ENCODE data around the gene PHB1.
"Not testable (repeated sequence)": the region's sequence is repeated elsewhere in the genome, so short reads cannot be mapped to it uniquely, and the experiment has no call there.

Gene PHB1

DNA sequence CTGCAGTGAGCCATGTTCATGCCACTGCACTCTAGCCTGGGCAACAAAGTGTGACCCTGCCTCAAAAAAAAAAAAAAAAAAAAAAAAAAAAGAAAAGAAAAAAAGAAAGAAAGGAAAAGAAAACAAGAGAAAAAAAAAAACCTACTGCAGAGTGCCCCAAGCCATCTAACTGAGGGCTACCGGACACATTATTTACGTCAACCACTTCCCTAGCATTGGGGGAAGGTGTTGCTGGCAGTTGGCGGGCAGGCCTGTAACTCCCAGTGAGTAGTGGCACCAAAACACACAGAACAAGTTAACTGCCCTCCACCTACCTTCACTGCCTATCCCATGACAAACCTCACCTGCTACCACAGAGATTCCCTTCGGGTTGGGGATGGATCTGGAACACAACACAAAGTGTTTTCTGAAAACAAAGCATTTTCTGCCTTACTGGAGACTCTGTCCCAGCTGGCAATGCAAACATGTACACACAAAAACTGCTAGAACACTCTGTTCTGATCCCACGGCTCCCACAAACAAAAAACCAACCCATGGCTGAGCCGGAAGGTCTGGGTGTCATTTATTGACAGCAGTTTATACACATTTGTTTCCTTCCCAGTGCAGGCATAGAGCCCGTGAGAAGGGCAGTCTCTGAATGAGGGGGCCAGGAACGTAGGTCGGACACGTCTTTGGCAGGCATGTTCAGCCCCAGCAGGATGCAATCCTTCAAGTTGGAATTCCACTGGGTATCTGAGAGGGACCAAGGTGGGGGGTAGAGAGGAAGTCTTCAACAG, 11.0 kb downstream of the PHB1 start:
- no peak for DNase-seq

DNA sequence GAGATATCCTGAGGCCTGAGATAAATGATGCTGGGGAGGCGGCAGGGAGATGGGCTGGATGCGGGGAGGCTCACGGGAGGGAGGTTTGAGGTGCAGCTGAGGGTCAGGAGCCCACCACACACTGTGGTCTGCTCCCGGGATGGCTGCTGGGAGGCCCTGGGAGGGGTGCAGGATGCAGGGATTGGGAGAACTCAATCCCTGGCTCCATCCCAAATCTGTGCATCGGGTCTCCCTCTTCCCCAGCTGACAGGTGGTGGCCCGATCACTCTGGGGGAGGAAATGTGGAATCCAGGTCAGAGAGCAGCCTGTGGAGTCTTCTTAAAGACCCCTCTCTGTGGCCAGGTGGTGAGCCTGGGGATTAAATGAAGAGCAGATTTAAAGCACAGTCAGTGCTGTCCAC, 12.0 kb downstream of the PHB1 start:
- DNase-seq, result no peak

DNA sequence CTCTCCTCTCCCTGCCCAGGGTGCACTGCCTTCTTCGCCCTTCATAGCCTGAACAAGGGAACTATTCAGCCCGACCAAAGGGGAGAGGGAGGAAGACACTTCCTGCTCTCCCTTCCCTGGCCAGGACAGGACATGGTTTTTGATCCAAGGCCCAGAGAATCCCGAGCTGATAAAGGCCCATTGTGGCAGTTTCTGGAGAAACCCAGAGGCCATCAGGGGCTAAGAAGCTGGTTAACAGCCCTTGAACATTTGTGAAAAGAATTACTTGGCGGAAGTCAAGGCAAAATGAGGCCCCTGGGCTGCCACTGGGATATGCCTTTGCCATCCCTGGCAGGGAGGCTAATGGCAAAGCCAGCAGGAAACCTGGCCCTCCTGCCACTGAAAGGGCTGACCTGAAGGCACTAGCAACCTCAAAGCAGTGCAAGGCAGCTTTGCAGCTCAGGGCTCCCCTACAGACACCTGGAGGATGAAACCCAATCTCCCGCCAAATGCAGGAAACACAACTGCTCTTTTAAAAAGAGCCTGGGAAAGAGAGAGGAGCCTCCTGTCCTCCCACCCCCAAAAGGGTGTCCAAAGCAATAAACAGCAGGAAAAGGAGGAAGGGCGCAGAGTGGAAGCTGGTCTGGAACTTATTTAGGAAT, 12.6 kb downstream of the PHB1 start:
- peak; percentile 27 for DNase-seq

DNA sequence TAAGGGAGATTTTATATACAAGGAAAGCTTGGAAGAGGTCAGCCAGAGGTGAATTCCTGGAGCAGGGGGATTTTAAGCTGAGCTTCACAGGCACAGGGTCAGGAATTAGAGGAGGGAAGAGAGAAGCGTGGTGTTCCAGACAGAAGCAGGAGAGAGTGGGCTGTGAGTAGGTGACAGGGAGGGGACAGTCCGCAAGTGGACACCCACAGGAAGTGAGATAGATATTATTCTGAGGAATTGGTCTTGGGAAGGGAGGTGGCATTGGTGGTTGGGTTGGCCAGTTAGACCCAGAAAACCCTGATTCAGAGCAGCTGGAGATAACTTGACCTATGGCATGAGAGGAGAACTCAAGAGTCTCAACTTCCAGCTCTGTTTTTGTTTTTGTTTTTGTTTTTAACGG, 14.7 kb downstream of the PHB1 start:
- DNase-seq, result no peak

DNA sequence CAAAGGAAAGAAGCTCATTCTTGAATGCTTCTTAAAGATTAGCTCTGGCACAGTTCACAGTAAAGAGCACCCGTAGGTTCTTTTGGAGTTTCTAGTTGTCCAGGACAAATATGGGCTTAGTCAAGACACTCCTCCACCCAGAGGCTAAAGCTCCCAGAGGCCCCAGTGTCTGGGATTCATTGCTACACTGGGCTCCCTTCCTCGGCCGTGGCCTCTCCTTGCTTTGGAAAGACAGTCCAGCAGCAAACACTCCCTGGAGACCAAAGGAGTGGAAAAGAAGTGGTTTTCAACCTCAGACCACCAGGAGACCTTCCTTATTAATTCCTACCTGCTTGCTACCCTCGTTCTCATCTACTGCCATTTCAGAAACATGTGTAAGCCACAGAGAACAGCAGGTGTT, 17.1 kb downstream of the PHB1 start:
- DNase-seq, result no peak

DNA sequence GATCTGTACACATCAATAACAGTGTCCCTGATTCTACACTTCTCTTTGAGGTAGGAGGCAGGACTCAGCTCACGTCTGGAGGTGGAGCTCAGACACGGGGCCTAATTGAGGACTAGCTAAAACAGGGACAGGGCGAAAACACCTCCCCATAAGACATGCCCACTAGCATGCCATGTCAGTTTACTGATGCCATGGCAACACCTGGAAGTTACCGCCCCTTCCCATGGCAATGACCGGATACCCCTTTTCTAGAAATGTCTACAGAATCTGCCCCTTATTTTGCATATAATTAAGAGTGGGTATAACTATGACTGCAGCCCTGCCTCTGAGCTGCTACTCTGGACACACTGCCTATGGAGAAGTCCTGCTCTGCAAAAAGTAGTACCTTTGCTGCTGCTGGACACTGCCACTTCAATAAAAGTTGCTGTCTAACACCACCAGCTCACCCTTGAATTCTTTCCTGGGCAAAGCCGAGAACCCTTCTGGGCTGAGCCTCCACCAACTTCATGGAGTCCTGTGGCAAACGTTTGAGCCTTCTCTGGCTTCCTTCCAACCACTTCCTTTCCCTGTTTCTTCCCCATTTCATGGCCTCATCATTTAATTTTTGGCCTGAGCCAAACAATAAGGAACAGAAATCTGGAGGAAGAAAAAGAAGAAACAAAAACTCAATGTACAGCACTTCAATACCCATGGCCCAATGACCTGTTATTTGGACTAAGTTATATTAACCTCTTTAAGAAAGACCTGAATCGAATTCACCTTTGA, 21.0 kb downstream of the PHB1 start:
- no peak for DNase-seq

DNA sequence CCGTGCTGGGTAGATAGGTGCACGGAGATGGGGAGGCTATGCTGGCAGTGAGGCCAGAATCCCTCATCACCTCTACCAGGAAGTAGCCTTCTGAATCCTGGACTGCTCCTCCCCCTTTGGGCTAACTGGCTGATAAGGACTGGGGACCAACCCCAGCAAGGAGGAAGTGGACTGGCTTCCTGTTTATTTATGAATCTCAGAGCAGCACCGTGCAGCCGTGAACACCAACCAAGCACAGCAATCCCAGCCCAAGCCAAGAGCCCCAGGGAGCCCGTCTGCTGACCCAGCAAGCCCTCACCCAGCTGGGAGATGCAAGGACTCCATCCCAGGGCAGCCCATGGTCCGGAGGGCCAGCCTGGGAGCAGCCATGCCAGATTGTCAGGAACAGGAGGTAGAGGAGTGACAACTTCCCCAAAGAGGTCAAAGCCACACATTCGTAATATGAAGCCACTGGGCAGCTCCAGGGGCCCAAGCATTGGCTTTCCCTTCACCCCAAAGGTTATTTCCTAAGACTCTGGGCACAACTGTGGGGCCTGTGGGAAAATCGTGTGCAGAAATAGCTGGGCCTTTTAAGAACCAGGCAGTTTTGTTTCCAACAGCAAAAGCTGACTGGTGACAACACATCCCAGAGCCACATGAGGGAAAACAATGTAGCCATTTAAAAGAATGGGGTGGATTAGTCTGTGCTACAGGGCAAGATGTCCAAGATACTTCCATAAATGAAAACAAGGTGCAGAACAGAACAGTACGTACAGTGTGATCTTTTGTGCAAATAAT, 23.9 kb downstream of the PHB1 start:
- DNase-seq, result no peak

DNA sequence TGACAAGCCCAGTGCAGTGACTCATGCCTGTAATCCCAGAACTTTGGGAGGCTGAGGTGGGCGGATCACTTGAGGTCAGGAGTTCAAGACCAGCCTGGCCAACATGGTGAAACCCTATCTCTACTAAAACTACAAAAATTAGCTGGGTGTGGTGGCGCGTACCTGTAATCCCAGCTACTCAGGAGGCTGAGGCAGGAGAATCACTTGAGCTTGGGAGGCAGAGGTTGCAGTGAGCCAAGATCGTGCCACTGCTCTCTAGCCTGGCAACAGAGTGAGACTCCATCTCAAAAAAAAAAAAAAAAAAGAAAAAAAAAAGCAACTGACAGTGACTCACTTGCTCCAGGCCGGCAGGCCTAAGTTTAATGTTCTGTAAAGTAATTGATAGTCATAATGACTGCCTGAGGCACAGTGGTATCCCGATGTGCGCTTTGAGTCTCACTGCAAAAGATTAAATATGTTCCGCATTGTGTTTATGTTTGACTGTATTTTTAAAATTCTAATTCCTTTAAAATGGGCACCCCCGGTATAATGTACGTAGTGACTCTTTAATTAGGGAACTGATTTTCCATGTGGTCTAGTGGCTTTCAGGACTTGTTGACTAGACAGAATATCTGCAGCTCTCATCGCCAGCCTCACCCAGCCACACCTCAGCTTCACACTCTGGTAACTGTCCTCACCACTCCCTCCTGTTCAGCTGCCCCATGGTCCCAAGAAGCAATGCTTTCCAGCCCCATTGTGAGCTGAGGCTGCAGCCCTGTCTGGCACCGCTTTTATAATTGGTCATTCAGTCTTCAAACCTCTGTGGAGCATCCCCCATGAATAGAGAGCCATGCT, 25.0 kb downstream of the PHB1 start:
- not testable (repeated sequence) for DNase-seq

DNA sequence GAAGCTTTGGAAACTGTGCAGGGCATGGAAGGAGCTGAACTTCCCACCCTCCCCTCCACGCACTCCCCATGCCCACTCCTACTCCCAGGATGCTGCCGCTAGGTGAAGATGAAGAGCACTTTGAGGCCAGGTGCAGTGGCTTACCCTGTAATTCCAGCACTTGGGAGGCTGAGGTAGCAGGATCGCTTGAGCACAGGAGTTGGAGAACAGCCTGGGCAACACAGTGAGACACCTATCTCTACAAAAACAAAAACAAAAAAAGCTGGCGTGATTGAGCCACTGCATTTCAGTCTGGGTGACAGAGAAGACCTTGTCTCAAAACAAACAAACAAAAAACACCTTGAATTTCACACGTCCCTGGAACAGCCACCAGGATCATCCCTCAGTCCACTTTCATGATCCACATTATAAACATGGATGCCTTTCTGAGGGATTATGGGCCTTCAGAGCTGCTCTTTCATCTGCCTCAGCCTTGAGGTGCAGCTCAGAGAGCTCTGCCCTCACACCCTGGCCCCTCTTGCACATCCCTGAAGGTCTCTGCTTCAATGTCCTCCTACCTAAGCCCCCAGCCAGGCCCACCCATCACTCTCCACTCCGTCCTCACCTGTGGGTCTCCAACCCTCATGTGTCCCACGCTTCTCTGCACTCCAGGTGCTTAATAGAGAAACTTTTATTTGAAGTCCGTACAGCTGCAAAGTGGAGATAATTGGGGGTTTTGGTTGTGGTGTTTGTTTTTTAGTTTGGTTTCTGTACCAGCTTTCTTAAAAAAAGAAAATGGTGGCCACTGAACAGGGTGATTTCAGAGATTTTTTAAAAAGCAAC, 25.8 kb downstream of the PHB1 start:
- DNase-seq, result no peak

DNA sequence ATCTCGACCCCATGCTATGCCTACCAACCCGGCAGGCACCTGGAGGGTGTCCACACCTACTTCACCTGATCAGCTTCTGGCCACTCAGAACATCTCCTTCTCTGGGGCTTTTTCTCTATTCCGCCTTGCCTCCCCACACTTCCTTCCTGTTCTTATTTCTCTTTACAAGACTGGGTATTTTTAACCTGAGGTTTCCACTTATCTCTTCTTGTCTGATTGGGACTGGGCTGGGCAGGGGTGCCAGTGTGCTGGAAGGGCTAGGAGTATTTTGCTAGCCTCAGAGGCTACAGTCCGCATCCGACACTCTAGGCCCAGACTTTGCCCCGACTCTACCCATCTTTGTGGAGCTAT, 26.4 kb downstream of the PHB1 start:
- DNase-seq, result no peak

DNA sequence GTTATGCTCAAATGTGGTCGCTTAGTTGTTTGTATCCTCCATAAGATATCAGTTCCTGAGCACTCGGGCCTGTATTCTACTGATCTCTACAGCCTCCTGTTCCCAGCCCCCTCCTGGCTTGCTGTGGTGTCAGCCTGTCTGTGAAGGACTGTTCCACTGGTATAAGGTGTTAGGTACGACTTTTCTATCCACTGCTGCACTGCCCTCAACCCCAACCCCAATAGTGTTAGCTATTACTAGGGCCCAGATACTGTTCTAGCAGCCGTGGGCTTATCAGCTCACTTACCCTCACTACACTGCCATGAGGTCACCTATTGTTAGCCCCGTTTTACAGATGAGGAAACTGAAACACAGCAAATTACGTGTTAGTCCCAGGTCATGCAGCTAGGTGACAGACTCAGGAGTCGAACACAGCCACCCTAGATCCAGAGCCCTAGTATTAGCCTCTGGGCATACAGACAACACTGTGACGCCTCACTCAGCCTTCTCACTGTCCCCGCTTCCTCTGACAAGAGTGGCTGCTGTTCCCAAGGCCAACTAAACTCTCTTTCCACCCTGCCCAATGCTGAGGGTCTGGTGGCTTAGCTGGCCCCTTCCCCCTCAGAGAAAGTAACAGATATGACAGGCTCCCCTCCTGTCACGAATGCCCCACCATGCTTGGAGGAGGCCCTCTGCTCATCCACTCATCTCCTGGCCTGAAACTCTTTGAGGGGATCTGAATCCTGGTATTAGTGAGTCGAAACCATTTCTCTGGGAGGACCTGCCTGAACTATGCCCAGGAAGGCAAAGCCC, 27.0 kb downstream of the PHB1 start:
- DNase-seq, result no peak

DNA sequence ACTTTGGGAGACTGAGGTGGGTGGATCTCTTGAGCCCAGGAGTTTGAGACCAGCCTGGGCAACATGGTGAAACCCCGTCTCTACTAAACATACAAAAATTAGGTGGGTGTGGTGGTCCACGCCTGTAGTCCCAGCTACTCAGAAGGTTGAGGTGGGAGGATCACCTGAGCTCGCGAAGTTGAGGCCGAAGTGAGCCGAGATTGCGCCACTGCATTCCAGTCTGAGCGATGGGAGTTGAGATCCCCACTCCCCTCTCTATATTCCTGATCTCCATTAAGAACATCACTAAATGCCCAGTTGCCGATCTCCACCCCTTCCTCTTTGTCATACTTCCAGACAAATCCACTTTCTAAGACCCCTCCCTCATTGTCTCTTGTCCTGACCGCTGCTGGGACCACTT, 28.3 kb downstream of the PHB1 start:
- DNase-seq, result no peak

DNA sequence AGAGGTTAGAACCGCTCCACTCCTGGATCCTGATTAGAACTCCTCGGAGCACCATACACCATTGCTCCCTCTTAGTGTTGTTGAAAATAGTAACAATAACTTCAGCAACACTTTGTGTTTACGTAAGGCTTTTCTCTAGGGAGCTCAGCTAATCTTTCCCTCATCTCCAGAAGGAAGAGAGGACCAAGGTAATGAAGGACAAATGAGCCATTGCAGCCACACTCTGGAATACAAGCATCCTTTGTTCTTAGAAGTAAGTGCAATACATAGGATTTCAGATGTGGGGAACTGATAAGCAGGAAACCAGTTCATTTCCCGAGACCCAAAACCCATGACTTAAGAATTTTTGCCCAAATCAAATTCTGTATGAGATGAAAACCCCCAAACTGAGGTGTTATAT, 29.7 kb downstream of the PHB1 start:
- no peak for DNase-seq

DNA sequence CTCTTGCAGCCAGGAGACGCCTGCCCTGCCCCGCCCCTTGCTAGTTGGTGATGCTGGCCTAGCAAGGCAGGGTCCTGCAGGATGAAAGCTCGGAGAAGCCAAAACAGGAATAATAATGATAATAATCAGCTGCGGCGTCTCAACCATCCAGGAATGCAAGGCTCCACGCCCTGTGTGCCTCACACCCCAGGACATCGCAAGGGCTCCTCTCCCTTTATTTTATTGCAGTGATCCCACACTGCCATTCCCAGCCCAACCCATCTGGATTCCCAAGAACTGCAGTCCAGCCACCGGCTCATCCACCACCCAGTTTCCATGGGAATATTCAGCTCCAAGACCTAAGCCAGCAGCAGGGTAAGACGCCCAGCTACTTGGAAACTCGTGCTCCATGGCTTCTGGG, 31.6 kb downstream of the PHB1 start:
- DNase-seq, result no peak

DNA sequence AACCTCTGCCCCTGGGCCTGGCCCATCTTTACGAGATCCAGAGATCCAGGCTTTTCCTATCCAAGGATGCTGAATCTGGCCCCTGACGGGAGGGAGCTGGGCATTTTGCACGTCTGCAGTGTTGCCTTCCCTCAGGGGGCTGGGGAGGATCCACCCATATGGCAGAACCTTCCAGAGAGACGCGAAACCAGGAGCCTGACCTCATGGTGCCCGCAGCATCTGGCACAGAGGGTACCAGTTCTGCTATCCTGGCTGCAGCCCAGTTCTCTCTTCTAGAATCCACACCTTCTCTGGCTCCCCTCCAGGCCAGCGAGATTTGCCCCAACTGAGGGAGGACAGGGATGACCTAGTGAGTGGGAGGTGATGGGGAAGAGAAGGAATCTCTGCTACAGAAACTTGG, 32.1 kb downstream of the PHB1 start:
- DNase-seq, result no peak

DNA sequence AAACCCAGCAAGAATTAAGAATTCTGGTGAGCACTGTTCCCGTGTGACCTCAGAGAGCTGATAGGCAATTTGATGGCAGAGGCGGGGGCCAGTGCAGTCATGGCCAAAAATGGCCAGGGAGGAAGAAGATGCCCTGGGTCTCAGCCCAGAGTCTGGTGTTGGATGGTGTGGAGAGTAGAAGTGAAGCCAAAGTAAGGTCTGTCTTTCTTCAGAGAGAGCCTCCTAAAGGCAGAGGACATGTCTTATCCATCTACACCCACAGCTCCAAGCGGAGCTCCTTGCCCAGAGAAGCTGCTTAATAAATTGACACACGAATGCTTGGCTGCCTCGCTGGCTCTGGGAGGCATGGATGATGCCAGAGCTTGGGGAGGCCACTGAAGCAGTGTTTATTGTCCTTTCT, 32.9 kb downstream of the PHB1 start:
- no peak for DNase-seq

DNA sequence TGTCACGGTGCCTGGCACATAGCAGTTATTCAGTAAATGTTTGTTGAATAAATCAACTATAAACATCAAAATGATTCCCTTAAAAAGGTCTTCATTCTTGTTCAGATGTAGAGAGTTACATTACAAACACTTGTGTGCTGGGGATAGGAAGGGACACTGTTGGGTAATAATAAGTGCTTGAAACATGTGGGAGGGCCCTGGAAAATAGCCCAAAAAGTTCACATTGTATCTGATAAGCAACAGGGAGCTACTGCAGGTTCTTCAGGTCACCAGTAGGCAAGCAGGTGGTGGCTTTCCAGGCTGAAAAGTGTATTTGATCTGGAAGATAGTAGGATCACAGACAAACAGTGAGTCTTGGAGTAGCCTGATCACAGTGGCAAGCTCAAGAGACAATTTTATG, 33.6 kb downstream of the PHB1 start:
- DNase-seq, result no peak

DNA sequence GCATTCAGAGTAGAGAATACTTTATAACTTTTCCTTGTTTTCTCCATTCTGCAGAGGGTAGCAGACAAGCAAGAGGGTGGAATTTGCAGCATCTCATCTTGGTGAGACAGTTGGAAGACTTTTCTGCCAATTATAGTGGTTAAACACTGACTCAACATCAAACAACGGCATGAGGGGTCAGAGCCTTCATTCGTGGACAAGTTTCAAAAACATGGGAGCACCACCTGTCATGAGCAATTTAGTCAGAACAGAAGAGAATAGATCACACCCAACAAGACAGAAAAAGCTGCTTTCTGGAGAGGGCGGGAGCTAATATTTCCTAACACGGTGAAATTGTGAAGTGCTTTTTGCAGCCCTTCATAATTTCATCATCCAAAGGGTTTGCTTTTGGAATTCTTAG, 34.8 kb downstream of the PHB1 start:
- DNase-seq, result no peak

DNA sequence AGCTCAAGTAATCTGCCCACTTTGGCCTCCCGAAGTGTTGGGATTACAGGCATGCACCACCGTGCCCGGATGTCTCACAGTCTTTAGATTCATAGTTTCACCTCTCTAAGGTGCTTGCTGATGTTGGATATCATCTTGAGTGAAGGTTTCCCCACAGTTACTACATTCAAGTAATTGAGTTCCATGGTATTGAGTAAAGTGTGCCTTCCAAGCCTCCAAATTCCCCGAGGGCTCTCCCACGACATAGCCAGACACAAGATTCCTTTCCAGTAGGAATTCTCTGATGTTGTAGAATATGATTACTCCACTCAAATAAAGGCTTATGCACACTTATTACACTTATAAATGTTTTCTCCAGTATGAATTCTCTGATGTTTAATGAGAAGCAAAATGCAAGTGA, 36.4 kb downstream of the PHB1 start:
- DNase-seq, result no peak

DNA sequence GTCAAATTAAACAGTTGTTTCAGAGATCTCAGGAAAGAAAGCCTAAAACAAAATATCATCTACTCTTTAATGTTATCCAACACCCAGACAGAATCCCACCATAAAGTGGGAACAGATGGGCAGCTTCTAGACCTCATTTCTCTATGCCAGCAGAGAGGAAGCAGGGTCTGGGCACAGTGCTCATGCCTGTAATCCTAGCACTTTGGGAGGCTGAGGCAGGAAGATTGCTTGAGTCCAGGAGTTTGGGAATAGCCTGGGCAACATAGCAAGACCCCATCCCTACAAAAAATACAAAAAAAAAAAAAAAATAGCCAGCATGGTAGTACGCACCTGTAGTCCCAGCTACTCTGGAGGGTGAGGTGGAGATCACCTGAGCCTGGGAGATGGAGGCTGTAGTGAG, 39.1 kb downstream of the PHB1 start:
- DNase-seq, result no peak

DNA sequence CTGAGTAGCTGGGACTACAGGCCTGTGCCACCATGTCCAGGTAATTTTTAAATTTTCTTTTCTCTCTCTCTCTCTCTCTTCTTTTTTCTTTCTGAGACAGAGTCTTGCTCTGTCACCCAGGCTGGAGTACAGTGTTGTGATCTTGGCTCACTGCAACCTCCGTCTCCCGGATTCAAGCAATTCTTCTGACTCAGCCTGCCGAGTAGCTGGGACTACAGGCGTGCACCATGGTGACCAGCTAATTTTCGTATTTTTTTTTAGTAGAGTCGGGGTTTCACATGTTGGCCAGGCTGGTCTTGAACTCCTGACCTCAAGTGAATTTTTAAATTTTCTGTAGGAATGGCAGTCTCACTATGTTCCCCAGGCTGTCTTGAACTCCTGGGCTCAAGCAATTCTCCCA, 41.6 kb downstream of the PHB1 start:
- DNase-seq, result no peak

Measured in NCI-H2107 (cell line).